Posterior cingulate gyrus (tissue), 11 donors: ENCODE data around the gene FBXW8.

ENCODE experiments used
- DNase-seq, 10 donors: peaks; one replicate each; pipeline versions ENCODE4 v3.0.0 to v3.0.0-alpha.2; 2020 to 2021; ENCODE audit warnings: mixed read lengths in 3 of 10
- intact Hi-C: fragments of 100-400 bp; cut with DNase I; formaldehyde crosslinking; loops from one replicate; pipeline ENCODE4 v1.15.1; 2023

FBXW8 gene

GRCh38 chr12:117067016-117067415 lies 156.3 kb downstream of the FBXW8 start:
- DNase-seq, result peak in 1 of 10 donors; percentile 5
- intact Hi-C loops, result no loop called here

- peak in 2 of 10 donors; percentile 3 to 35 for DNase-seq
- intact Hi-C loops, result no loop called here
These were observed 156.9 kb downstream of the FBXW8 start for GRCh38 chr12:117067638-117068037.

GRCh38 chr12:117068492-117068891 lies 157.7 kb downstream of the FBXW8 start:
- intact Hi-C loops, result no loop called here
- DNase-seq, result peak in 2 of 10 donors; percentile 10 to 37

- DNase-seq, result peak in 2 of 10 donors; percentile 22 to 47
- intact Hi-C loops, result no loop called here
These were observed 158.5 kb downstream of the FBXW8 start for GRCh38 chr12:117069101-117069797.

- intact Hi-C loops, result no loop called here
- DNase-seq, result peak in 2 of 10 donors; percentile 64 to 72
These were observed 159.5 kb downstream of the FBXW8 start for GRCh38 chr12:117069926-117070900.

GRCh38 chr12:117071009-117071408 lies 160.3 kb downstream of the FBXW8 start:
- intact Hi-C loops, result no loop called here

GRCh38 chr12:117072106-117072505 lies 161.4 kb downstream of the FBXW8 start:
- intact Hi-C loops, result no loop called here

More at GRCh38 chr12:117071009-117071408, 160.3 kb downstream of the FBXW8 start:
- peak in 1 of 10 donors; percentile 20 for DNase-seq

GRCh38 chr12:117072736-117073490 lies 162.2 kb downstream of the FBXW8 start:
- peak in 2 of 10 donors; percentile 30 to 54 for DNase-seq
- intact Hi-C loops, result no loop called here

More at GRCh38 chr12:117072106-117072505, 161.4 kb downstream of the FBXW8 start:
- peak in 1 of 10 donors; percentile 12 for DNase-seq

- peak in 2 of 10 donors; percentile 35 to 55 for DNase-seq
- intact Hi-C loops, result no loop called here
These were observed 162.9 kb downstream of the FBXW8 start for GRCh38 chr12:117073611-117074010.

- peak in 2 of 10 donors; percentile 77 to 79 for DNase-seq
- intact Hi-C loops, result no loop called here
These were observed 165.9 kb downstream of the FBXW8 start for GRCh38 chr12:117076410-117077372.

- DNase-seq, result peak in 2 of 10 donors; percentile 18 to 31
- intact Hi-C loops, result no loop called here
These were observed 168.7 kb downstream of the FBXW8 start for GRCh38 chr12:117079487-117079886.

GRCh38 chr12:117080661-117081144 lies 170.0 kb downstream of the FBXW8 start:
- intact Hi-C loops, result no loop called here
- DNase-seq, result peak in 2 of 10 donors; percentile 17 to 48
